GM21423 (cell line): ENCODE data around the gene RPS21.

Experiments used
- ATAC-seq: cut with Tn5 transposase; IDR thresholded peaks from one replicate; pipeline ENCODE4 v1.9.1; 2021; ENCODE audit warnings: mild to moderate bottlenecking, moderate library complexity; ENCODE audit not compliant: unreplicated experiment

RPS21 gene

DNA sequence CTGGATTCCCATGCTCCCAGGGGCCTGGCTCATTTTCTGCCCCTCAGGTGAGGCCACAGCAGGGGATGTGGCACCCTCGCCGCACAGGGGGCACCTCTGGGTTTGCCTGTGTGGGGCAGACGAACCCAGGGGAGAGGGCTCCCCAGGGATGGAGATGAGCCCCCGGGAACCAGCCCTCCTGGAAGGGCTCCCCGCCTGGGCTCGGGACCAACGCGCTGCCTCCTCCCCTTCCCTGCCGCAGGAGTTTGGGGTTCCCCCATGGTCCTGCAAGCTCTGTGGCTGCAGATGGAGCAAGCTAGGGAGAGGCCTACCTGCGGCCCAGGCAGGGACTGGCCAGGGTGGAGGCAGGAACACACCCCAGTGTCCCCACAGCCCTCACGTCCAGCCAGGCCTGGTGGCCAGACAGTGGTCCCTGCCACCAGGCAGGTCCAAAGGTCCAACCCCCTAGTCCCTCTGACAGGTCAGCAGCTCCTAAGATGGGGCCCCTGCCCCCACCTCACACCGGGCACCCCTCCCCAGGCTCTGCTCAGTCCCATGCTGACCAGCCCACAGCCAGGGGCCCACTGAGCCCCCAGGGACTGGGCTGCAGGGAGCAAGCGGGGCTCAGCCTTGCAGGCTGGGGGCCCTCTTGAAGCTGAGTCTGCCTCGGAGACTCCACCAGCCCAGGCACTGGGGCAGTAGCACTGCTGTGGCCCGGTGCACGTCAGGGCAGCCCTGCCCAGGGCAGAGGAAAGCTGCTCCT lies 33.4 kb upstream of the RPS21 start:
- no peak for ATAC-seq

DNA sequence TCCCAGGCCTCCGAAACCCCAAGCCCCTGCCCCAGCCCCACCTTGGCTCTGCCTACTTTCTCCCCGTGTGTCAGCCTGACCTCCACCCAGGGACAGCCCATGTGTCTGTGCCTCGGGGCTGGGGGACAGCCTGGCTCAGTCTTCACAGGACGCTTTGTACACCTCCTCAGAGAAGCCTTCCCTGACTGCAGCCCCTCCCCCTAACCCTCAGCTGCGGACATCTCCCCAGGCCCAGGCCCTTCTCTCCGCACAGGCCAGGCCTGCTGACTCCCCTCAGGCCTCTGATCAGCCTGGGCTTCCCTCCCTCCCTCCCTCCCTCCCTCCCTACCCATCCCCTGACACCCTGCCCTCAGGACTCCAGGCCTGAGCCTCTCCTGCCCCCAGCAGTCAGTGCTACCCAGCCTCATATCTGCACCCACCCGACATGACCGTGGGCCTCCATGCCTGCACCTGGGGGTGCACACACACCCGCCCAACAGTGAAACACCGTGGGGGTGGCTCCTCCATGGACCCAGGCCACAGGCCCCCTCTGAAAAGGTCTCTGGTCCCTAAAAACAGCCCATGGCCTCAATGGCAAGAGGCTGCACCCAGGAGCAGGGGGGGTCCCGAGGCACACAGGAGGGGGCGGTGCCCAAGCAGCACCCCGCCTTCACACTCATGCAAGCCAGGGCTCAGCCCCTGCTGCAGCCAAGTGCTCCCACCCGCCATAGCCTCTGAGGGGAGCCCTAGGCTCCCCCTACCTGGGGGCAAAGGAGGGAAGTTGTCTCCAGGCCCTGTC lies 32.7 kb upstream of the RPS21 start:
- no peak for ATAC-seq

DNA sequence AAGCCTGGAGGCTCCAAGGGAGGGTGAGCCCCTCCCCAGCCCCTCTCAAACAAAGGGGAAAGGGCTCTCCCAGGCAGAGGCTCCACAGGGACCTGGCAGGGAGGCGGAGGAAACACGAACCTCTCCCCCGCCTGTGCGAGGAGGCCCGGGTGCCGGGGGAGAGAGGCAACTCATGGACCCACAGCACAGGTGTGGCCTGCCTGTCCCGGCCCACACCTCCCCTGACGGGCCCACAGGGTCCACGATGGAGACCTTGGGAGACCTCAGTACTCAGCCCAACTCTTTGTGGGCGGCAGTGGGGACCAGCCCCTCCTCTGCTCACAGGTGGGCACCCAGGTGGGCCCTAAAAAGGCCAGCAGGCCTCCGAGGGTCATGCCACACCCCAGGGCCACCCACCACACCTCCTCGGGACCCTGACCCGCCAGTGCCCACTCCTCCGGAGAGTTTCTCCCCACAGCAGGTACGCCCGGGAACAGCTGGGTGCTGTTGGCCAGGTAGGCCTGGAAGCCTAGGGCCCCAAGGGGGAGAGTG lies 32.0 kb upstream of the RPS21 start:
- ATAC-seq, result no peak

DNA sequence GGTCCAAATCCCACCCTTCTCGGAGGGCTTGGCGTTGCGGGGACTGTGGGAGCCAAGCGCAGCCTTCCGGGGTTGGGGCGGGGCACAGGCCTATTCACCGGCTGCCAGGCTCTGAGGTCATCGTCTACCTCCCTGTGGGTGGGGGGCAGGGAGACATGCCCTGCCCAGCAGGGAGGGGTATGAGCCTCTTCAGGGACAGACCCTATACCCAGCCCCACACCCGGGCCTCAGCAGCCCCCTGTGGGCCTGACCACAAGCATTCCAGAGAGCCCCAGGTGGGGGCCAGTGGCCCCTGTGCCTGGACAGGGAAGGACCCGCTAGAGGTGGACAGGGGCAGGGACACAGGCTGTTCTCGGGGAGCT lies 31.4 kb upstream of the RPS21 start:
- no peak for ATAC-seq

DNA sequence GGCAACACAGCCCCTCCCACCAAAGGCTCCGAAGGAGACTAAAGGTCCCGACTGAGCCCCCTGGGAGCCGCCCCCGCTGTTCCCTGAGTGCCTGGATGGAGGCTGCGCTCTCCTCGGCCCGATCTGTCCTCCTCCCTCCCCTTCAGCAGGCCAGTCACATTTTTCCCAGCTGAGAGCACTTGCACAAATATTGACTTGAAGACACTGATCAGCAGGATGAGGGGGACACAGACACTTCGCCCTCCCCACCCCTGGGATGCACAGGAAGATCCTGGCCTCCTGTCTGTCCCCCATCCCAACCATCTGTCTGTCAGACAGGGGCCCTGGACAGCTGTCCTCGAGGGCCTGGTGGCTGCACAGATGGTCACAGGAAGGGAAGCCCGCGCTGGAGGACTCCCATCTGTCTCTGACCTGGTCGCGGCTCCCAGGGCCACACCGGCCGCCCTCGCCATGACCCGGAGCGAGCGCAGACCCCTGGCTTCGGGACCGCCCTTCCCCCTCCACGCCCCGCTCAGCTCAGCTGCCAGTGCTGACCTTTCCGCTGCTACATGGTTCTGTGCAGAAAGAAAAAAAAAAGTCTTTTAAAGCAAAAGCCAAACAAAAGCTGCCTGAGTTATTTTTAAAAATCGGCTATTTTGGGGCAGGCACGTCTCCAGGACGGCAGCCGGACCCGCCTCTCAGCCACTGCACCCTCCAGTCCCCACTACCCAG lies 30.9 kb upstream of the RPS21 start:
- ATAC-seq, result no peak

DNA sequence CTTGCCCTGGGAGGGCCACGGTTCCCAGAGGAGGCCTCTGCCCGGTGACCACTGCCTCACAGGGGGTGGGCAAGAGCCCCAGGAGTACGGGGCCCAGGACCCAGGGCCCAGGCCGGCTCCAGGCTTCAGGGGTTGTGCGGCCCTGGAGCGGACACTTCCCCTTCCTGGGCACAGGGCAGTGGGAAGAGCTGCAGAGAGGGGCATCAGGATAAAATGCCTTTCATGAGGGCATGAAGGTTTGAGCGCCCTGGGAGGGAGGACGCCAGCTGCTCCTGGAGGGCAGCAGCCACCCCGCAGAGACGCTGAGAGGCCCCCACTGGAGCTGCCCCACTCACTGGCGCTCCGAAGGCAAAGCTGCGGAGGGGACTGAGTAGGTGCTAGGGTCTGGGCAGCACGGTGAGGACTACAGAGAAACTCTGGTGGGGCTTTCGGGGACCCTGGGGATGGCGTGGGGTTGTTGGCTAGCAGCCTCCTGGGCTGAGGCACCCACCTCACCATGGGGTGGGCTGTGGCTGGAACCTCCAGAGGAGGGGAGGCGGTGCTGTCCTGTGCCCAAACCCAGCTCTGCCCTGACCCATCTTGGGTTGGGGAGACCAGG lies 30.2 kb upstream of the RPS21 start:
- ATAC-seq, result no peak

DNA sequence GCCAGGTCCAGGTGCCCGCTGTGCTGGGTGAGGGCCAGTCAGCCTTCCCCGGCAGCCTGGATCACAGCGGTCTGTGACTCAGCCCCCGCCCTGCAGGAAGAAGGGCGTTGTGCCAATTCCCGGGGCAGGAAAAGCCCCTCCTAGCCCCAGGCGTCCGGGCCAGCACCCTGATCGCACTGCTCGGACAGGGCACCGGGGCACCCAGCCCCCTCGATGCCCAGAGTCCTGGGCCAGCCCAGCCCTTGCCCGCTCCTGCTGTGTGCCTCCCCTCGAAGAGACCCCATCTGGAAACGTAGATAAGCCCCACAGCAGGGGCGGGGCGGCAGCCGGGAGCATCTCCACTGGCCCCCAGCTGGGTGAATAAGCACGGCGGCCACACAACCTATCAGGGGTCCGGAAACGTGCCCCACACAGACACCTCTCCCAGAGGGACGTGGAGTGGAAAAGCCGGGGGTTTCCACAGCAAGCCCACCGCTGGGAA lies 29.7 kb upstream of the RPS21 start:
- no peak for ATAC-seq

DNA sequence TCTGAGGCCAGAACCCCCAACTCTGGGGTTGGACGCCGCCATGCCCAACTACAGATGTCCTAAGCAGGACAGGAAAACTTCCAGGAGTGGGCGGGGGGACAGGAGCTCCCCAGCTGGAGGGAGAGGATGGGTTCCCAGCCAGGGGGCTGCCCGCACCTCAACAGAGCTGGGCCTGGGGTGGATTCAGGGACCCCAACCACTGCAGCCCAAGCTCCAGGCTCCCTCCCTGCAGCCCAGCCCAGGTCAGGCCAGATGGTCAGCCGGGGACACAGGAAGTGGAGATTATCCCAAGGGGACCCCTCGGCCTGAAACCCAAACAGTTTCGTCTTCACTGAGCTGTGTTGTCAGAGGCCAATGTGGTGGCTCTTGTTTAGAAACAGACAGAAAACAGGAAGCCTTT lies 29.2 kb upstream of the RPS21 start:
- no peak for ATAC-seq

DNA sequence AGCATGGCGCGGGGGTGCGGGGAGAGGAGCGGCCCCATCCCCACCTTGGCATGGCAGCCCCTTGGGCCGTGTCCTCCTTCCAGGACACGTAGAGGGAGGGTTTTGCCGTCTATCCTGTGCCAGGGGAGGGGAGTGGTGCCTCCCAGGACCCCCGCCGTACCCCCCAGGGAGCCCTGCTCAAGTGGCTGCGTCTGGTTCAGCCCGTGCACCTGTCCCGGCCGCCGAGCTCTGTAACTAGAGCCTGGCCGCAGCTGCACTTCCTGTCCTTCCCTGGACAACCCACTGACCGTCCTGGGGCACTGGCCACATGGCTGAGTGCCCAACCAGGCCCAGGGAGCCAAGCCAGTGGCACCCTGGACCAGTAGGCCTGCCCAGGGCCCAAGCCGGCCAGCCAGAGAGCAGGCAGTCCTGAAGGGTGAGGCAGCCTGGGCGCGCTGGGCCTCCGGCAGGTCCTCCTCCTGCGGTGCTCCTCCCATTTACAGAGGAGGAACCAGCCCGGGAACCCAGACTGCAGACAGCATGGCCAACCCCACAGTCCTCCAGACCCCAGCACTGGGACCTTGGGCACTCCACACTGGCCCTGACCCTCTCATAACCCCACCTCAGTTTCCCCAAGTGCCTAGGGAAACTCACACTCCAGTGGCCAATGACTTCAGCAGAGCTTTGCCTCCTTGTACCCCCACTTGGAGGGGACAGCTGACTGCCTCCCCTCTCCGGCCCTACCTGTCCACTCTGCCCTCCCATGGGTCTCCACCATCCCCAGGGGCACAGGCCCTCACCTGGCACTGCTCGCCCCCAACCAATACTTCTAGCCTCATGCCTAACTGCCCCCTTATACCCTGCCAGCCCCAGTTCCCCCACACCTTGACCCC lies 28.5 kb upstream of the RPS21 start:
- no peak for ATAC-seq

DNA sequence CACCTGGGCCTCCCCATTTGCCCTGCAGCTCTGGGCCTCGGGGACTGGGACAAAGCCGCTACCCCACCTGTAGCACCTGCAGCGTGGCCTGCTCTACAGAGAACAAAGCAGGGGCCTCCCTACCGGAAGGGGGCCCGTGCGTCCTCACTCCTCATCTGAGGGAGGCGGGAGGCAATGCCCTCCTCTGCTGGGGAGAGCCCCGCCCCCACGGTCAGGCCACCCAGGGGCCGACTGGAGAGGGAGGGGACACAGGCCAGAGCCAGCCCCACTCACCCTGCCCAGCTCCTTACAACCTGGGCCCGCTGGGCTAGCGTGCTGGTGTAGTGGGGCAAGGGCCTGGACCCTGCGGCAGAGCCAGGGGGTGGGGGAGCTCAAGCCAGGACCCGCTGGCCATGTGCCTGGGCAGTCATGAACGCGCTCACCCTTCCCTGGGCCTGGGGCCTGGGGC lies 27.8 kb upstream of the RPS21 start:
- no peak for ATAC-seq

DNA sequence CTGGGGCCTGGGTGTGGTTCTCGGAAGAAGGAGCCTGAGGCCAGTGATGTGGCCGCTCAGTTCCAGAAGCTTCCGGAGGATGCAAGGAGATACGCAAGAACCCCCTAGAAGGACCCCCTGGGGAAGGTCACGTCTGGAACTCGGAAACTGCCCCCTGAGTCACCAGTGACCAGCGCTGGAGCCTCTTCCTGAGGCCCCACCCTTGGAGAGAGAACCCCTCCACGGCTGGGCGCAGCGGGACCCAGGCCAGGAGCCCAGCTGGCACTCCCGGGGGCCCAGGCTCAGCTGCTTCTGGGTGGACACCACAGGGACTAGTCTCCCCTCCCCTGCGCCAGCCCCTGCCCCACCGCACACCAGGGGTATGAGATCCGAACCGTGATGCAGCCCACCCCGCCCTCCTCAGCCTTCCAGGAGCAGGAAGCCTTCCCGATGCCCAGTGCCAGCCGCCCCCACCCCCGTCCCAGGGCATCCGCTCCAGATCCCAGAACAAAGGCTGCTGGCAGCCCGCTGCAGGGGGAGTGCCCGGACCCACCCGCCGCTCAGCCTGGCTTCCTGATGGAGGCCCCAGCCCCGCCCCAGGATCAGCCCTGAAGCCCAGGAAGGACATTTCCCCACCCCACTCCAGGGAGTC lies 27.3 kb upstream of the RPS21 start:
- ATAC-seq, result no peak

DNA sequence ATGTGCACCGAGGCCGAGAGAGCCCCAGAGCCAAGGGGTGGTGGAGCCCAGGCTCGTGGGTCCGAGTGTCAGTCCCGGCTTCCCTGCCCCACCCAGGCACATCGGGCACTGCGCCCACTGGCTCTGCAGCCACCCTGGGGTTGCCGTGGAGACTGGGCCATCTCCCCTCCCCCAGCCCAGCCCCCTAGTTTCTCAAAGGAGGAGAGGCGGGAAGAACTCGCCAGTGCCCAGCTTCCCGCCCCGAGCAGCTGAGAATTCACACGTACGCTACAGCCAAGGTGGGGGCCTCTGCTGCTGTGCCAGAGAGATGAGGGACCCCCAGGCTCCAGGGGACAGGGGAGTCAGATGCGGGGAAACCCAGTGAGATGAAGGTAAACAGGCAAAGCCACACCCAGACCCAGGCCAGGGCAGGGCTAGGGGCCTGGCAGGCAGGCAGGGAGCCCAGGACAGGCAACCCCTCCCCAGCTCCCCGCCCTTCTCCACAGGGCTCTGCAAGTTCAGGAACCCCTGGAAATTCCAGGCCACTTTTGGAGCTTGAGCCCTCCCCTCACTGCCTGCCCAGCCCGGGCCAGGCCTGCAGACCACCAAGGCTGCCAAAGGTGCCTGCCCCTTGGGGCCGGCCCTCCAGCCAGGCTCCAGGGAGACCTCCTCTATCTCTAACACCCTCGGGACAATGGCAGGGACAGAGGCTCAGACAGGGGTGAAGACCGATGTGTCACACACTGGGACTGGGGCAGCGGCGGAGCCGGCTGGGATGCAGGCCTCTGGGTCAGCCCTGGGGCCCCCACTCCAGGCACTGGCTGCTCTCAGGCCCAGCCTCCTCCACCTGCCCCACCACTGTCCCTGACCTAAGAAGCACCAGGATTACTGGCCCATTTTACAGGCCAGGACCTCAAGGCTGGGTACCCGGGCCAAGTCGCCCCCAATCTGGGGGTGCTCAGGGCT lies 25.8 kb upstream of the RPS21 start:
- no peak for ATAC-seq

DNA sequence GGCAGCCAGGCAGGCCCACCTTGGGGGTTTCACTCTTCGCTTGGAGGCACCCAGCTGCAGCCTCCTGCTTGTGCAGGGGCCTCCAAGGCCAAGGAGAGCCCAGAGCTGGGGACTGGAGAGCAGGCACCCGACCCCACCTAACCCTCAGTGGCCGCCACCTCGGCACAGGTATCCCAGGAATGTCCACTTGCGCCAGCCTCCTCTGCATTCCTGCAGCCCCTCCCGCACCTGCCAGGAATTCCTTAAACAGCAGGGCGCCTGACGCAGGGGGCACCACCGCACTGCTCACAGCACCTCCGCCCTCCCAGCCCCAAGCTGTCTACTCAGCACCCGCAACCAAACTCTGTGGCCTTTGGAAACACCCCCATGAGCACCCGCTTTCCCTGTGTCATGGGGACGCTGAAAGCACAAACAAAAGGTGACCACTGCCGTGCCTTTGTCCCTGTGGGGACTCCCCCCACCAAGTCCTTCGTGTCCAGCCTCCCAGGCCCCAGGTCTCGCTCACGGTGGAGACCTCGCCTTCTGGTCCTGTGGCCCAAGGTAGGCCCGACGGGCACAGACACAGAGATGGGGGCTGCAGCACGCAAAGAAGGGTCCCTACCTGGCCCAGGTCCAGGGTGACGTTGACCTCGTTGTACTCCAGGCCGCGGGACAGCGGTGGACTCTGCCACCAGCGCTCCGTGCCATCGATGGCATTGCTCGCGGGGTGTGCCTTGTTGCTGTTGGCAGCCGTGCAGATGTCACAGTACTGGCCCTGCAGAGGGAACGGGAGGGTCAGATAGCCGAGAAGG lies 24.9 kb upstream of the RPS21 start:
- no peak for ATAC-seq

DNA sequence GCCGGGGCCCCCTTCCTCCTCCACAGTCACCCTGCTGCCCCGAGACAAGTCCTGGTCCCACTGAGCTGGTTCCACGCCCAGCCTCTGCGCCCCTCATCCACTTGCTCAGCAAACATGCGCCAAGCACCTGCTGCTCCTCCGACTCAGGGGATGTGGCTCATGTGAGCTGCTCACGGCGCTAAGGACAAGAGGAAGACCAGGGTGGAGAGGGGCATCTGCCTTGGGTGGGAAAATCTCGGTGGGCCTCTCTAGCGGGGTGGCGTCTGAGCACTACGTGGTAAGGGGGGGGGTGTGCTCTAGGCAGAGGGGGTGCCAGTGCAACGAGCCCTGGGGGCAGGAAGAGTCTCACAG lies 24.3 kb upstream of the RPS21 start:
- ATAC-seq, result no peak

DNA sequence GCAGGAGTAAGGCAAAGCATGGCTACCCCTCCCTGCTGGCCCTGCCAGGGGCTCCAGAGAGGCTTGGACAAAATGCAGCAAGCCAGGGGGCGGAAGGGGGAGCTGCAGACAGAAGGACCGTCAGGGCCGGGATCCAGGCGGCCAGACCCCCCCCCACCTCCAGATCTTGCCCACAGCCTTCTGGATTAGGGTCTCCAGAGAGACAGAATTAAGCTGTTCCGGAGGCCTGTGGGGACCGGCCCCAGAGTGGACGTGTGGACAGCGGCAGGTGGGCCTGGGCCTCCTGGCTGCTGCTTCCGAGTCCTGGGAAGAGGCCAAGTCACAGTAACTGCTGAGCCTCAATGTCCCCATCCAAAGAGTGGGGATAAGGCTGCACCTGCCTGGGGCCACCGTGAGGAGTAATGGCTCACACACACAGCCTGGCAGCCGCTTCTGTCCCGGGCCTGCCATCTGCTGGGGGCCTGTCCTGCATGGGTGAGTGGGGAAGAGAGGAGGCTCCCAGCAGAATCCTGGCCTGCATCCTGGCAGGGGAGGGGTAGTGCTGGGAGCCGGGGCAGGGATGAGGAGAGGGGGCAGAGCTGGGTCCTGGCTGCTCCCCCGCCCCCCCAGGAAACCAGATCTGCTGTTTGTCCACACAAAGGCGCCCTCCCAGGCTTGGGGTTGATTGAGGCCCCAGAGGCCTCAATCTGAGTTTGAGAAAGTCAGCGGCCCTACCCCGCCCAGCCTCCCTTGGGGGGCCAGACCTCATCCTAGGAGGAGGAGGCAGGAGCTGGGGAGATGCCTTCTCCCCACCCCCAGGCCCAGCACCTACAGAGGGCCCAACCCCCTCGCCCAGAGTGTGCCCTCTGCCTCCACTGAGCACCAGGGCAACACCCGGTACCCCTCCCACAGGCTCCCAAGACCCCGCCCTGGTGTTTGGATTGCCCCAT lies 23.6 kb upstream of the RPS21 start:
- no peak for ATAC-seq

DNA sequence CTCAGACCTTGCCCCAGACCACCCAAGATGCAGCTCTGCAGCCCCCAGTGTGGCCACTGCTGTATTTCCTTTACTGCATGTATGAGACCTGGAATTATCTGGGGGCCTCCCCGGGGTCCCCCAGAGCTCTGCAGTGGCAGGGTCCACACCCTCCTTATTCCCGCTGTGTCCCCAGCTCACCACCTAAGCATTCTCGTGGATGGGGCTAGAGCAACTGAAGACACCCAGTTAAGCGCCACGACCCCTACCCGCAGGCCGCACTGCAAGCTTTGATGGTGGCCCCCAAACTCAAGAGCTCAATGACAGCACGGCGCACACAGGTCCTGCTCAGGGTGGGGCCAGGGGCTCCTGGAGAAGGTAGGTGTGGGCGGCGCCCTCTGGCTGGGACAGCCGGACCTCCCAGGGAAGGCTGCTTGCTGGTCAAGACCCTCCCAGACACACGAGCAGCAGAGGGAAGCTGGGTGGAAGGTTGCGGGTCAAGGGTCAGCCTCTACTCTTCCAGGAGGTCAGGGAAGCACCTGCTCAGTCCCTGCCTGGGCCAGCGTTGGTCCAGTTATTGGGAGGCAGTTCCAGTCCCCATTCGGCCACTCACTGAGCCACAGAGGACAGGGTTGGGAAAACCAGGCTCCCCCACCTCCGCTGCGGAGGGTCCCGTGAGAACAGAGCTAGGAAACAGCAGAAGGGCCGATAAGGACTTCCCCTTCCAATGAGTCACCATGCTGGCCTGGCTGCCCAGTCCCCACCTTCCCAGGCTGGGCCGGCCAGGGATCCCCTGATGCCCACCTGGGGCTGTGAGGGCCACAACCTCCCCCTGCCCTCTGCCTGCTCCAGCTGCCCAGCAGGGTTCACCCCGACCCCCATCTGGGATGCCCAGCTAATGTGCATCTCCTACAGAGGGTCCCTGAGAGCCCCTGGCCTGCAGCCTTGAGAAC lies 22.7 kb upstream of the RPS21 start:
- ATAC-seq, result no peak
